Nephron (organoid): ENCODE data around the gene ZNF304.

Experiments used
- H3K27ac Mint-ChIP-seq, 3 experiments: 2 replicates each; pipeline ENCODE4 v1.8.0; 2020; ENCODE audit warnings: mixed read lengths in 3 of 3, mild to moderate bottlenecking in 2 of 3, moderate library complexity in 1 of 3
- H3K27me3 Mint-ChIP-seq: 2 replicates; pipeline ENCODE4 v1.8.0; 2021; ENCODE audit warnings: low read depth, mild to moderate bottlenecking, moderate library complexity, mixed read lengths
- H3K36me3 Mint-ChIP-seq: 2 replicates; pipeline ENCODE4 v1.8.0; 2020; ENCODE audit warnings: low read depth, mixed read lengths
- H3K4me1 Mint-ChIP-seq: 2 replicates; pipeline ENCODE4 v1.8.0; 2020; ENCODE audit warnings: mixed read lengths
- H3K4me3 Mint-ChIP-seq, 3 experiments: 2 replicates each; pipeline ENCODE4 v1.8.0; 2020; ENCODE audit warnings: mild to moderate bottlenecking in 3 of 3, mixed read lengths in 3 of 3, moderate library complexity in 2 of 3
- H3K9me3 Mint-ChIP-seq: 2 replicates; pipeline ENCODE4 v1.8.0; 2020; ENCODE audit warnings: mixed read lengths
- CTCF ChIP-seq, 3 experiments: fragments of 200-600 bp; sonication (generic); IDR thresholded peaks; one replicate each; pipeline ENCODE4 v1.5.0; 2021; ENCODE audit warnings: antibody characterized with exemption in 3 of 3; ENCODE audit not compliant: unreplicated experiment in 3 of 3

The ZNF304 gene

GRCh38 chr19:57310792-57311191, 40.3 kb upstream of the ZNF304 start:
- Mint-ChIP-seq H3K27ac (no peak overlapping the region), H3K4me1 (no peaks in the 10 kb centered on the region), H3K9me3 (peaks cover 4% of the 10 kb centered on the region), H3K27me3 (peaks cover 29% of the 10 kb centered on the region), H3K4me3 (no peak overlapping the region), H3K36me3 (no peaks in the 10 kb centered on the region)
- no peak for TF ChIP-seq CTCF (IDR thresholded peaks at IDR 0.05; ENCODE audit: unreplicated experiment in 3 of 3)

- no peak for TF ChIP-seq CTCF (IDR thresholded peaks at IDR 0.05; ENCODE audit: unreplicated experiment in 3 of 3)
- Mint-ChIP-seq H3K9me3 (peaks cover 4% of the 10 kb centered on the region), H3K4me1 (no peaks in the 10 kb centered on the region), H3K27me3 (peaks cover 53% of the 10 kb centered on the region), H3K4me3 (no peak overlapping the region), H3K36me3 (no peaks in the 10 kb centered on the region), H3K27ac (no peak overlapping the region)
These were observed 36.9 kb upstream of the ZNF304 start for GRCh38 chr19:57314146-57314545.

- no peak for TF ChIP-seq CTCF (IDR thresholded peaks at IDR 0.05; ENCODE audit: unreplicated experiment in 3 of 3)
- no peak overlapping the region for H3K27ac Mint-ChIP-seq
- no peaks in the 10 kb centered on the region for H3K36me3 Mint-ChIP-seq
- H3K4me3 Mint-ChIP-seq = no peak overlapping the region
- H3K9me3 Mint-ChIP-seq = no peaks in the 10 kb centered on the region
- H3K4me1 Mint-ChIP-seq = peaks cover 21% of the 10 kb centered on the region
- peaks cover 47% of the 10 kb centered on the region for H3K27me3 Mint-ChIP-seq
These were observed 33.6 kb upstream of the ZNF304 start for GRCh38 chr19:57317503-57317902.

GRCh38 chr19:57319869-57320179, 31.2 kb upstream of the ZNF304 start:
- no peak for TF ChIP-seq CTCF (IDR thresholded peaks at IDR 0.05; ENCODE audit: unreplicated experiment in 3 of 3)
- peak overlapping the region; percentile 85 to 98 (median 96) for H3K27ac Mint-ChIP-seq
- peaks cover 25% of the 10 kb centered on the region for H3K4me1 Mint-ChIP-seq
- H3K4me3 Mint-ChIP-seq = peak overlapping the region; percentile 91 to 98 (median 97)
- H3K36me3 Mint-ChIP-seq = peaks cover 14% of the 10 kb centered on the region
- H3K27me3 Mint-ChIP-seq = peaks cover 34% of the 10 kb centered on the region
- no peaks in the 10 kb centered on the region for H3K9me3 Mint-ChIP-seq

DNA sequence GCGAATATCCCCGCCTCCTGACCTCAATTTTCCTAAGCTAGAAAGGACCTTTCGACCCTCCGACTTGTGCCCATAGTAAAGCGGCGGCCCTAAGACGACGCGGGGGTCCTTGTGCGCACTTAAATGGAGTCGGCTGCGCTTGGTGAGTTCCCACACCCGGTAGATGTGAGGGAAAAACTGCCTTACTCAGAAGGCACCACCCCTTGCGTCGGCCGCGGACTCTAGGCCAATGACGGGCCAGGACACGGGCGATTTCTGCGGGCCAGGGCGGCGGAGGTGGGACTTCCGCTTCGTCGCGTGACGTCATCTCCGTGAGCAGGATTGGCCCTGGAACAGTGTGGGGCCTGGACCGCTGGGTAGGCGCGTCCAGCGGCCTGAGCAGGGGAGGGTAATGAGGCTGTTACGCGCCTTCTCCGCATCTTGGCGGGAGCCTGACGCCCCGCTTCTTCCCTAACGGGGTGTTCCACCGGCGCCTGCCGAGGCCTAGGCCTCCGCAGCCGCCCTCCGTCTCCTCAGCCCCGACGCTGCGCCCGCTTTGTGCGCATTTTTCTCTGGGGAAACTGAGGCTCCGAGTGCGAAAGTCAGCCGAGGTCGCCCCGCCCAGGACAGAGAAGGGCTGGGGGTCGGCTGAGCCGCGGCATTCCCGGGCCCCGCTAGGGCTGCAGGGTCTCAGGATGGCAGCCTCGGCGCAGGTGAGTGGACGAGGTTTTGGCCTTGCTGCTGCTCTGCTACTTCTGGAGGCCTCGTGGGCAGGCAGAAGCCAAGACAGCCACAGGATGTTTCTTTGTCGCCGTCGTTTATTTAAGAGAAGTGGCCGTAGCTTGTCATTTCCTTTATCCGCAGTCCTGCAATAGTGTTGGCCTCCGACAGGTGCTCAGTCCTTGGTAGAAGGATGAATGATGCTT, 30.6 kb upstream of the ZNF304 start, which contains the start of gene ZNF543:
ZNF543 (plus strand) TSS at position 293 of the 905 bp plus-strand sequence; CDS start at position 675, 382 bp downstream.
- Mint-ChIP-seq H3K27me3 (peaks cover 28% of the 10 kb centered on the region), H3K4me3 (peak within 1 kb of the TSS; percentile 91 to 98 (median 97)), H3K4me1 (peaks cover 25% of the 10 kb centered on the region), H3K36me3 (peaks cover 20% of the 10 kb centered on the region), H3K27ac (peak within 1 kb of the TSS; percentile 85 to 98 (median 96)), H3K9me3 (no peaks in the 10 kb centered on the region)
- TF ChIP-seq CTCF (IDR thresholded peaks at IDR 0.05; ENCODE audit: unreplicated experiment in 3 of 3) = no peak

DNA sequence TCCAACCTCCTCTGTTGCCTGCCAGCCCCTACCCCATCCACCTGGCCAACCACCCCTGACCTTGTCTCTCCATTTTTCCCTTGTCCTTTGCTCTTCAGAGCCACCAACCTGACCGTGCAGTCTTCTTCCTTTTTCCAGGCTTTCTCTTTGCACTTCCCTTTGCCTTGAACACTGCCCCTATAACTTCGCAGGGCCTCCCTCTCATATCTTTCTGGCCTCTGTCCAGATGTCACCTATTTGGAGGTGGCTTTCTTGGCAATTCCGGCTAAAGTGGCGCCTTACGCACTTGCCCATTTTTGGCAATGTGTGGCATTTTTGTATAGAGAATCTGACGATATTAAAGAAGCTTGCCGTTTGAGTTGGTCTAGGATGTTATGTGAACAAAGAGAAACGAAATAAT, 30.0 kb upstream of the ZNF304 start:
- H3K4me1 Mint-ChIP-seq = peaks cover 25% of the 10 kb centered on the region
- no peak for TF ChIP-seq CTCF (IDR thresholded peaks at IDR 0.05; ENCODE audit: unreplicated experiment in 3 of 3)
- H3K27me3 Mint-ChIP-seq = peaks cover 21% of the 10 kb centered on the region
- peaks cover 26% of the 10 kb centered on the region for H3K36me3 Mint-ChIP-seq
- peak overlapping the region; percentile 85 to 98 (median 96) for H3K27ac Mint-ChIP-seq
- H3K4me3 Mint-ChIP-seq = peak overlapping the region; percentile 91 to 98 (median 97)
- no peaks in the 10 kb centered on the region for H3K9me3 Mint-ChIP-seq
